ENCODE measurements around the gene CIDEA.
"Not testable (repeated sequence)": the region's sequence is repeated elsewhere in the genome, so short reads cannot be mapped to it uniquely, and the experiment has no call there.

The CIDEA gene

GRCh38 chr18:12239431-12239830 lies 14.7 kb upstream of the CIDEA start:
- no peak for DNase-seq (ENCODE audit: low read depth)

- no peak for DNase-seq (ENCODE audit: low read depth)
Measured at GRCh38 chr18:12242658-12243260, 11.4 kb upstream of the CIDEA start.

GRCh38 chr18:12243272-12243671 lies 10.9 kb upstream of the CIDEA start:
- DNase-seq (ENCODE audit: low read depth), result not testable (repeated sequence)

GRCh38 chr18:12245793-12246135 lies 8.4 kb upstream of the CIDEA start:
- DNase-seq (ENCODE audit: low read depth), result no peak

- no peak for DNase-seq (ENCODE audit: low read depth)
Measured at GRCh38 chr18:12246849-12247808, 7.0 kb upstream of the CIDEA start.

GRCh38 chr18:12247946-12248345 lies 6.2 kb upstream of the CIDEA start:
- no peak for DNase-seq (ENCODE audit: low read depth)

DNA sequence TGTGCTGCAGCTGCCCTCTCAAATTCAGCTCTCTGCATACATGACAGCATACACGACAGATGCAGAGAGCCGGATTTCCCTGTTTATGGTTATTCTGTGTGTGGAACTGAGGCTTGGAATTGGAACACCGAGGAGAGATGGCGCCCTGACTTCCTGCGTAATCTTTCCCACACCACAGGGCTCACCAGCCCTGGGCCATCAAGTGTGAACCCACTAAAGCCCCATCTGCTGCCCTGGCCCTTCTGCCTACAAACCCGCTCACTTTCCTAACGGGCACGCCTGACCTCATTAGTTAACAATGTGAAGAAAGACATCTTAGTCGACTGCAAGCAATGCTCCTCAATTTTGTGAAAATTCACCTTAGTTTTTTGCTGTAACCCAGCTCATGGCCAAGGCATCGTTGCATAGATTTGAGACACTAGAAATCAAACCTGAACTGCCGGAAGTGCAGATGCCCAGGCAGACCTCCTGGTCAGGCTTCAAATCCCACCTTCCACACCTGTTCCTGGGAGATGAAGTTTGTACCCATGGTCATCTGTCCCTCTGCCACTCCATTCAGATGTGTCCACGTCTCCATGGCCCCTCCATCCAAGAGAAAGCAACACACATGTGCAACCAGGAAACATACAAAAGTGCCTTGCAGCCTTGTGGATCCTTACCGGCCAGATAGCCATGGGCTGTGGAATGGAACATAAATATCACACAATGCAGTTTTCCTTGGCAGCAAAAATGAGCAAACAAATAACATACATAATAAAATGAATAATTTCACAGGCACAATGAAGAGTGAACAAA lies 5.0 kb upstream of the CIDEA start:
- DNase-seq (ENCODE audit: low read depth), result no peak

DNA sequence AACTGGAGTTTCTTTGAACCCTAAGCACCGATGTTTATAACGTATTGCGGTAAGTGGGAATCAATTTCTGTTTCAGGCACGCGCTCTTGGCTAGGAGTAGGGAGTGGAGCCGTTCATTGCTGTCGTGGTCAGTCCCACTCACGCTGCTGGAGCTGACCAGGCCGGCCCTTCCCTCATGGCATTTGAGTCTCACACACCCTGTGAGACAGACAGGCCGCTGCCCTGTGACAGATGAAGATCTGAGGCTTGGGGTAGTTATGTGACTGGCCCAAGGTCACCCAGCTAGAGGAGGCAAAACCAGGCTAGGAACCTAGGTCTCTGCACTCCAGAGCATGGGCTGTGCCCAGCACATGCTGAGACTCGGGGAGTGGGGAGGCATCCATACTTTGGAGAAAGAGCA lies 2.9 kb upstream of the CIDEA start:
- DNase-seq (ENCODE audit: low read depth), result no peak

GRCh38 chr18:12252061-12252460 lies 2.1 kb upstream of the CIDEA start:
- DNase-seq (ENCODE audit: low read depth), result no peak

DNA sequence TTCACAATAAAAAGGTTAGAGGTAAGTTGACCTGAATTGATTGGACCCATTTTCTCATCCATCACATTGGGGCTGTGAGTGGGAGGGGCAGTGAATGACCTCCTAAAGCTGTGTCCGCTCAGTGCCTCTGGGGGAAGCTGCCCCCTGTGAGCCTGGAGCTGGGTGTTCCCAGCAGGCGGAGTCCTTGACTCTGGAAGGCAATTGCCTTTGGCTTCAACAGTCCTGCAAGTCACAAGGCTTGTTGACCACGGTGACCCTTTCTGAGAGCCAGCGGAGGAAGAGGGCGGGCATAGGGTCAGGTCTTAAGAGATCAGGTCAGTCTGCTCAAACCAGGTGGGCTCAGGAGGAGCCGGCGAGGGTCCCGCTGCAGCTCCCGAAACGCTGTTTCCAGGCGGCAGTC lies 1.1 kb upstream of the CIDEA start:
- no peak for DNase-seq (ENCODE audit: low read depth)

DNA sequence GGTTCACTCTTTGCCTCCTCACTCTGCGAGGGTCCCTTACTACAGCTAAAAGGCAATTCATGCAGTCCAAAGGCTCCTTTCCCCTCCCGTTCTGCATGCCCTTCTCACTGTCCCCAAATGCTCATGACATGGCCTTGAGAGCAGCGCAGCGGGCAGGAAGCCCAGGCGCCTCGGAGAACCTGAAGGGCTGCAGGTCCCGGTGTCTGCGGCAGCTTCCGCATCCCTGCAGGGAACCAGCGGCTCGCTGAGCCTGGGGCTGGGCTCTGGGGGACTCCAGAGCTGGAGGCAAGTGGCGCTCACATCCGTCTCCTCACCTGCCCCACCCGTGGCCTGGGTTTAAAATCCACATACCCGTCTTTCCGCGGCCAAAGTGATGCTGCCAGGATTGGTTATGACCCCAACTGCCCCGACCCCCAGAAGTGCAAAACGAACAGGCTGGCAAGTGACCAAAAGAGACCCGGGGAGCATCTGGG lies 462 bp upstream of the CIDEA start:
- DNase-seq (ENCODE audit: low read depth), result no peak

DNA sequence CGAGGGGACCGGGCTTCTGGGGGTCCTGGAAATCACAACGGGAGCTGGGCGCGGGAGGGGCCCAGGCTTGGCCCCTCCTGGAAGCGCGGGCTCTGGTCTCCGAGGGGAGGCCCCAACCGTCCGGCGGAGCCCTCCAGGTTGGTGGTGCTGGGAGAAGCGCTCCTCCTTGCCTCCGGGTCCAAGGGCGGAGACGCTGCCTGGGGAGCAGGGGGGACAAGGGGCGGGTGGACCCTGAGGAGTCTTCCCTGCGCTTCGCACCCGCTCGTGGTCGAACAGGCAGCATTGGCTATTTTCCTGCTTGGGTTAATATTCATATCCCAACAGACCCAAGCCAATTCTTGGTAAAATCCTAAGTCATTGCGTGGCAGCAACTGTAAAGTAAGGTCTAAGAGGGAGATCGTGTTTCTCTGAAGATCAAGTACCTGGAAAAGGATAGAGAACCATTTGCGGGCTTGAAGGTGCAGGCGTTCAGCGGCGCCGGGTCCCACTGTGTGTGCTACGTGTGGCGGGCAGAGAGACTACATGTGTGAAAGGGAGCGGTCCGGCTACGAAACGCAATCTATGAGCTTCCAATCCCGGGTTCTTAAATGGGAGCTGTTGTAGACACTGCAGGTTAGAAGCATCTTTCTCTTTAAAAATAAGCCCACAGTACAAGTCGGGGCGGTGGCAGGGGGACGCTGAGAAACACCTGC lies 805 bp downstream of the CIDEA start:
- no peak for DNase-seq (ENCODE audit: low read depth)

- no peak for DNase-seq (ENCODE audit: low read depth)
Measured at GRCh38 chr18:12255626-12256026, 1.5 kb downstream of the CIDEA start.

GRCh38 chr18:12256951-12257350 lies 2.8 kb downstream of the CIDEA start:
- no peak for DNase-seq (ENCODE audit: low read depth)

DNA sequence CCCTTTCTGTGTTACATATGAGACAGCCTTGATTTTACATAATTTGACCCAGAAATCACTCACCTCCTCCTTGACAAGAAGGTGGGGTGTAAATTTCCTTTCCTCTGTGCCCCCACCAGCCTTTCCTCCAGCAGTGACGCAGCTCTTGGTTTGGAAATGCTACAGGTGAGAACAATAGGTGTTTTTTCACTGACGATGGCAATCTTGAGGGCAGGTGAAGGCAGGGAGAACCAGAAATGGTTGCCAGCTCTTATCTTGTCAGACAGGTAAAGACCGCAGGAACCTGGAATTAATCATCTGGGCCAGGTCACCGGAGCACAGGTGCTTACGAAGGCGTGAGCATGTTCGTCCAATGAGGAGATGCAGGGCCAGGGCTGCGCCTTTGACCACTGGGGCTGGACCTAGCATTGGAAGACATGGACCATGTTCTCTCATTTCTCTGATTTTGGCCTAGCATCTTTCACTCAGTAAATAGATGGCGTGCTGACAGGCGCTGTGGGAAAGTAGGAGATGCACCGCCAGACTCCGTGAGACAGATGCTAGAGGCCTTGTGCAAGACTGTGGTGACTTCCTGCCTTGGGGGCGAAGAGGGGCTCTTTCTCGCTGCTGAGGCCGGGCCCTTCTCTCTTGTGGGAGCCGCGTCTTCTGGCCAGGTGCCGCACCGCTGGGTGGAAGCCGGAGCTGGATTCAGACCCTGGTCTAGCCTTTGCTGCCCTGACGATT lies 4.0 kb downstream of the CIDEA start:
- no peak for DNase-seq (ENCODE audit: low read depth)

DNA sequence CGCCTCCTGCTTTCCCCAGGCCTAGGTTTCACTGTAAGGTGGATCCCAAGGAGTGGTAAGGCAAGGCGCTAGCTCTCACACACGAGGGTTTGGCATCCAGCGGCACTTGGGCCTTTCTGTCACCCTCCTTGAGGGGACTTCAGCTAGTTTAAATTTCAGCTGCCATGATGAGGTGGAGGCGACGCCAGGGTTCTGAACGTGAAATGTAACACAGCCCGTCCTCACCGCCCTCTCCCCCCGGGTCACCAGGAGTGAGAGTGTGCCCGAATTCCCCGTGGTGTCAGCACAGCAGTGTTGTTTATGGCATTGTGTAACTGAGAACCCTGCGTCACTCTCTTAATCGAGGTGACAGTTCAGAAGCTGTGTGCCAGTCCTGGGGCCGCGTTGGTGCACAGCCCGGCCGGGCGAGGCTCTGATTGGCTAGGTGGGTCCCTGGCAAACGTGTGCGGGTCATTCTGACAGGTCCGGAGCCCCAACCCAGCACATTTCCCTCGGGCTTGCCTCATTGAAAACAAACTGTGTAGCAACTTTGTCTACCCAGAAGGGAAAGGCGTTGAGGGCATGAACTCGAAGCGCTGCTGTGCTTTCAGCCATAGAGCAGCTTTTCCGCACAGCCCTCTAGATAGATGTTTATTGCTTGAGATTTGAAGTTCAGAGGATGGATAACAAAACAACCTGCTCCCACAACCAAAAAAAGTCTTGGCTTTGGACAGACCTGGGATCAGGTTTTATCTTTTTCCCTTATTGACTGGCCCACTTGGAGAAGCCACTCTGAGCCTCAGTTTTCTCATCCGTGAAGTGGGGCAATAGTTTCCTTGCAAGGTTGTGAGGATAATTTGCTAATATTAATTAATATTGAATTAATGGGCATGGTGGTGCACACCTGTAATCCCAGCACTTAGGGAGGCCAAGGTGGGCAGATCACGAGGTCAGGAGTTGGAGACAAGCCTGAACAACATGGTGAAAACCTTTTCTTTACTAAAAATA lies 4.9 kb downstream of the CIDEA start:
- no peak for DNase-seq (ENCODE audit: low read depth)

DNA sequence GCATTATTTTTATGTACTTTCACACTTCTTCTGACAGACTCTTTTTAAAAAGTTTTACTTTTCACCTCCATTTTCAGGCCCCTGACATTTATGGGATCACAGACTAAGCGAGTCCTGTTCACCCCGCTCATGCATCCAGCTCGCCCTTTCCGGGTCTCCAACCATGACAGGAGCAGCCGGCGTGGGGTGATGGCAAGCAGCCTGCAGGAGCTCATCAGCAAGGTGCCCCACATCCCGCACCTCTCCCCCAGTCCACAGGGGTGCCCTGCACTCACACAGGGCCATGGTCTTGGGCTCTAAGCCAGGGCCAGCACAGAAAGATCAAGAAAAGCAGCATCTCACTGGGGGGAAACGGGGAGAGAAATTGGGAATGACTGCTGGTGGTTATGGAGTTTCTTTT lies 8.6 kb downstream of the CIDEA start:
- DNase-seq (ENCODE audit: low read depth), result no peak

DNA sequence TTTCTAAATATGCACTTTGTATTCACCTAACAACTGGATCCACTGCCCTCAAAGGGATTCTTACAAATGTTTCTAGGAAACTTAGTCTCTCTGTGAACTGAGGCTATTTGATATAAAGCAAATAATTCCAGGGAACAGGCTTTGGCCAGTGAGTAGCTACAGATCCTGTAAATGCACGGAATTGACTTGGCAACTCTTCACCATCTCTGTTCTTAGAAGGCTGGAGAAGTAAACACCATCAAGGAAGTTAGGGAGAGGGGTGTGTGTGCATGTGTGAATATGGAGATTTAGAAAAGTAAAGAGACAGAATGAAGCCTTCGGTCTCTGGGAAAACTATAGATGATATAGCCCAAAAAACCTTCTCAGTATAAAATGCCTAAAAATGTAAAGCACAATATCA lies 10.7 kb downstream of the CIDEA start:
- no peak for DNase-seq (ENCODE audit: low read depth)

DNA sequence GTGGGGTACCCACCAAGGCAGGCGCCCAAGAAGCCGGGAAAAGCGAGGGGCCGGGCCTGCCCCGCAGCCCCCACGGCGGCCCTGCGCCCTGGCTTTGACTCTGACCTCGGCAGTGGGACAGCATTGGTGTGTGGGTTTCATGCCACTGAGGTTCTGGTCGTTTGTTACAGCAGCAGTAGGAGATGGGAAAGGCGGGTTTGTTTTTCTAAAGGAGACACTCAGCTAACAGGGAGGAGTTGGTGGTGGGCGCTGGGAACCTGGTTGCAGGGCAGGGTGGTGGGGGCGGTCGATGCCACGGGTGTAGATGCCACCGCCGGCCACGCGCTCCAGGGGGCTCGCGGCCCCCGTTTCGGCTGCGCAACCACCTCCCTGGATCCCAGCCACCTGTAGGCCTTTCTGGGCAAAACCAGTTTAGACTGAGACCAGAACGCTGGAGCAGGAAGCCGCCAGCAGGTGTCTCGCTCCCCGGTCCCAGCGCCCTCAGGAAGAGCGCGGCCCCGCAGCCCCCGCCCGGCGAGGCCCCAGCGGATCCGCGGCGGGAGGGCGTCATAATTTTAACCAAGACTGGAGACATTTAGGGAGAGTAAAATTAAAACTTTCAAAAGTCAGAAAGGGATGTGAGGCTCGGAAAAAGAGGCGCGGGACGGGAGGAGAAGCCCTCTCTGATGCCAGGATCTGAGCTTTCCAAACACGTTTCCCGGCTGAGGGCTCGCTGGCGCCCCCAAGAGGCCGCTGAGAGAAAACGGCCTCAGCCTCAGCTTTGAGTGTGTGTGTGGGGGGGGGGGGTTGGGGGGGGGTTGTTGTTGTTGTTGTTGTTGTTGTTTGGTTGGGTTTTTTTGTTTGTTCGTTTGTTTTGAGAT lies 17.4 kb downstream of the CIDEA start:
- DNase-seq (ENCODE audit: low read depth), result no peak
